Naive thymus-derived CD4-positive, alpha-beta T cell (primary cell): ENCODE data around the gene PDPR. TPM values are rescaled to one million over a fixed set of nuclear protein-coding genes. Genes with fewer than 3 reads are reported as not detected.
"Not testable (repeated sequence)": the region's sequence is repeated elsewhere in the genome, so short reads cannot be mapped to it uniquely, and the experiment has no call there.

ENCODE experiments used
- ATAC-seq: fragments of 150-1000 bp; cut with Tn5 transposase; 2 replicates; pipeline ENCODE4 v1.10.0; 2021; ENCODE audit warnings: mild to moderate bottlenecking, moderate library complexity
- CTCF ChIA-PET: fragments of 350-600 bp; sonication (Branson Sonifier 250); formaldehyde crosslinking; loops from one replicate; lab custom pipeline; 2021; ENCODE audit warnings: antibody characterized with exemption; lab: Charles Lee
- POLR2A ChIA-PET: fragments of 350-600 bp; sonication (Branson Sonifier 250); formaldehyde crosslinking; loops from one replicate; lab custom pipeline; 2021; ENCODE audit warnings: antibody characterized with exemption, inconsistent platforms; lab: Charles Lee
- DNase-seq, 9 donors: peaks; one replicate each; pipeline versions ENCODE4 v3.0.0 to v3.0.0-alpha.2; 2020 to 2022; ENCODE audit warnings: mixed read lengths in 1 of 9
- H3K27ac ChIP-seq: one replicate; pipeline ENCODE4 v1.7.0; 2013; ENCODE audit warnings: mild to moderate bottlenecking, low read depth, low read length, moderate library complexity
- H3K27me3 ChIP-seq, 2 donors: one replicate each; pipeline ENCODE4 v1.7.0; 2013; ENCODE audit warnings: low read length in 2 of 2, mild to moderate bottlenecking in 2 of 2, moderate library complexity in 2 of 2; ENCODE audit not compliant: control insufficient read depth in 2 of 2, insufficient read depth in 2 of 2
- H3K36me3 ChIP-seq, 3 experiments: 1 replicate in 2 of 3; 2 replicates in 1 of 3; pipeline ENCODE4 v1.7.0; 2013; ENCODE audit warnings: low read length in 3 of 3, mild to moderate bottlenecking in 3 of 3, moderate library complexity in 1 of 3; ENCODE audit not compliant: insufficient read depth in 3 of 3, control insufficient read depth in 2 of 3
- H3K4me1 ChIP-seq, 2 donors: one replicate each; pipeline ENCODE4 v1.7.0; 2013; ENCODE audit warnings: low read length in 2 of 2, mild to moderate bottlenecking in 2 of 2, moderate library complexity in 1 of 2; ENCODE audit not compliant: control insufficient read depth in 2 of 2, insufficient read depth in 2 of 2
- H3K4me3 ChIP-seq: 2 replicates; pipeline ENCODE4 v1.7.0; 2013; ENCODE audit warnings: mild to moderate bottlenecking, low read length
- H3K9me3 ChIP-seq, 3 experiments: 1 replicate in 2 of 3; 2 replicates in 1 of 3; pipeline ENCODE4 v1.7.0; 2013; ENCODE audit warnings: low read length in 3 of 3; ENCODE audit not compliant: control insufficient read depth in 2 of 3
- H3K27ac Mint-ChIP-seq, 9 donors: one replicate each; pipeline ENCODE4 v1.8.0; 2020 to 2022; ENCODE audit warnings: mixed read lengths in 9 of 9, mild to moderate bottlenecking in 8 of 9, moderate library complexity in 5 of 9, inconsistent platforms in 2 of 9
- H3K27me3 Mint-ChIP-seq, 5 donors: one replicate each; pipeline ENCODE4 v1.8.0; 2021 to 2022; ENCODE audit warnings: mixed read lengths in 5 of 5, mild to moderate bottlenecking in 1 of 5
- H3K36me3 Mint-ChIP-seq, 5 donors: one replicate each; pipeline ENCODE4 v1.8.0; 2020 to 2022; ENCODE audit warnings: mixed read lengths in 5 of 5, mild to moderate bottlenecking in 3 of 5, inconsistent platforms in 1 of 5
- H3K4me1 Mint-ChIP-seq, 7 donors: one replicate each; pipeline ENCODE4 v1.8.0; 2020 to 2022; ENCODE audit warnings: mixed read lengths in 7 of 7, mild to moderate bottlenecking in 3 of 7, inconsistent platforms in 1 of 7
- H3K4me3 Mint-ChIP-seq, 10 donors: one replicate each; pipeline ENCODE4 v1.8.0; 2020 to 2022; ENCODE audit warnings: mild to moderate bottlenecking in 10 of 10, mixed read lengths in 10 of 10, moderate library complexity in 6 of 10, inconsistent platforms in 2 of 10
- H3K9me3 Mint-ChIP-seq, 11 donors: one replicate each; pipeline ENCODE4 v1.8.0; 2020 to 2022; ENCODE audit warnings: mixed read lengths in 11 of 11, mild to moderate bottlenecking in 4 of 11, inconsistent platforms in 1 of 11, moderate library complexity in 1 of 11
- intact Hi-C, 2 donors: fragments of 100-400 bp; cut with micrococcal nuclease; formaldehyde crosslinking; loops; one replicate each; pipeline ENCODE4 v1.15.1; 2023
- polyA plus RNA-seq, 2 donors: library from polyadenylated mRNA; unstranded; fragments of 300-500 nt; fragmentation: Illumina TruSeq; gene quantifications; one replicate each; pipeline ENCODE4 v1.2.3, GENCODE V29; 2021
- total RNA-seq, 6 experiments: library from RNA in 5 of 6; stranded (reverse) in 5 of 6; gene quantifications; 1 replicate in 5 of 6; 2 replicates in 1 of 6; pipeline ENCODE4 v1.2.3 and lab custom pipeline; 2021 to 2026

Gene PDPR
- total and polyA plus RNA-seq, 7 experiments from 2014 or later = 6.0 to 42.8 (median 37.5) TPM

- H3K9me3 Mint-ChIP-seq, H3K27ac ChIP-seq, H3K27me3 ChIP-seq, H3K36me3 ChIP-seq, ATAC-seq, H3K27me3 Mint-ChIP-seq, DNase-seq, H3K4me1 ChIP-seq, POLR2A ChIA-PET, H3K4me3 ChIP-seq, H3K9me3 ChIP-seq, H3K27ac Mint-ChIP-seq, H3K4me1 Mint-ChIP-seq, H3K4me3 Mint-ChIP-seq, CTCF ChIA-PET, intact Hi-C loops: not testable (repeated sequence)
- peaks cover 0 to 24% (median 8%) of the 10 kb centered on the region in 5 donors for H3K36me3 Mint-ChIP-seq
Measured at GRCh38 chr16:70204010-70204409, 89.9 kb downstream of the PDPR start.

- CTCF ChIA-PET, H3K4me1 ChIP-seq, H3K36me3 ChIP-seq, H3K9me3 Mint-ChIP-seq, H3K27ac ChIP-seq, H3K4me3 ChIP-seq, H3K9me3 ChIP-seq, ATAC-seq, H3K4me1 Mint-ChIP-seq, intact Hi-C loops, DNase-seq, H3K4me3 Mint-ChIP-seq, H3K27ac Mint-ChIP-seq, POLR2A ChIA-PET, H3K27me3 ChIP-seq, H3K27me3 Mint-ChIP-seq: not testable (repeated sequence)
- peaks cover 4 to 29% (median 13%) of the 10 kb centered on the region in 5 donors for H3K36me3 Mint-ChIP-seq
Measured at GRCh38 chr16:70204668-70205405, 90.7 kb downstream of the PDPR start.

GRCh38 chr16:70206382-70206781 lies 92.2 kb downstream of the PDPR start:
- H3K4me3 Mint-ChIP-seq, H3K9me3 ChIP-seq, H3K27ac Mint-ChIP-seq, H3K4me3 ChIP-seq, H3K4me1 Mint-ChIP-seq, H3K27me3 Mint-ChIP-seq, CTCF ChIA-PET, H3K36me3 ChIP-seq, H3K9me3 Mint-ChIP-seq, POLR2A ChIA-PET, DNase-seq, H3K27me3 ChIP-seq, intact Hi-C loops, H3K4me1 ChIP-seq, H3K27ac ChIP-seq, ATAC-seq: not testable (repeated sequence)
- H3K36me3 Mint-ChIP-seq = peaks cover 5 to 34% (median 14%) of the 10 kb centered on the region in 5 donors

Other genes starting within 250 kb of the PDPR start
- gene CLEC18A, start 163.0 kb upstream of the PDPR start, total RNA-seq = 1 to 10 TPM; 1.4 to 7.4 (median 3.6) TPM
- gene CLEC18A, start 163.0 kb upstream of the PDPR start, polyA plus RNA-seq = not detected
- gene CLEC18C, start 59.5 kb downstream of the PDPR start, total RNA-seq = 1 to 10 TPM in 3 of 5 experiments, under 1 TPM in 1, not detected in 1; 0.89 to 2.0 (median 1.2) TPM
- not detected for gene CLEC18C, start 59.5 kb downstream of the PDPR start, polyA plus RNA-seq
- 10 to 100 TPM; 25.5 to 45.9 (median 36.4) TPM for gene EXOSC6, start 137.6 kb downstream of the PDPR start, total RNA-seq
- gene EXOSC6, start 137.6 kb downstream of the PDPR start, polyA plus RNA-seq = 1 to 10 TPM; 7.9 to 8.3 TPM
- gene AARS1, start 175.2 kb downstream of the PDPR start, total RNA-seq = 10 to 100 TPM; 24.2 to 96.7 (median 94.0) TPM
- 10 to 100 TPM; 39.5 to 60.3 TPM for gene AARS1, start 175.2 kb downstream of the PDPR start, polyA plus RNA-seq
- gene DDX19B, start 184.9 kb downstream of the PDPR start, total RNA-seq = 10 to 100 TPM; 23.6 to 29.9 (median 27.8) TPM
- 10 to 100 TPM; 48.4 to 60.5 TPM for gene DDX19B, start 184.9 kb downstream of the PDPR start, polyA plus RNA-seq
- gene DDX19A, start 232.6 kb downstream of the PDPR start, total RNA-seq = 10 to 100 TPM; 40.2 to 57.9 (median 47.1) TPM
- gene DDX19A, start 232.6 kb downstream of the PDPR start, polyA plus RNA-seq = 10 to 100 TPM; 37.4 to 65.0 TPM